WERI-Rb-1 (cell line): Measurements from ENCODE around the gene MS4A1.
A peak's percentile ranks its signal among the peaks of the same experiment; 100 is the strongest.

Experiments
- DNase-seq: peaks from one replicate; pipeline ENCODE4 v3.0.0-alpha.2; 2020
- H3K27ac ChIP-seq: fragments of 250-450 bp; sonication (Bioruptor Pico); 2 replicates; pipeline ENCODE4 v1.5.1; 2020; ENCODE audit warnings: mild to moderate bottlenecking, moderate library complexity
- H3K27me3 ChIP-seq: fragments of 250-450 bp; sonication (Bioruptor Pico); 2 replicates; pipeline ENCODE4 v1.5.1; 2021; ENCODE audit warnings: mild to moderate bottlenecking, low read depth, moderate library complexity; ENCODE audit not compliant: insufficient read depth, severe bottlenecking
- H3K36me3 ChIP-seq: fragments of 250-450 bp; sonication (Bioruptor Pico); 2 replicates; pipeline ENCODE4 v1.5.1; 2020; ENCODE audit warnings: mild to moderate bottlenecking, moderate library complexity
- H3K4me3 ChIP-seq: 2 replicates; pipeline ENCODE4 v1.5.1; 2011; ENCODE audit warnings: low read depth, mild to moderate bottlenecking, control low read depth, low read length
- H3K9me3 ChIP-seq: fragments of 250-450 bp; sonication (Bioruptor Pico); 2 replicates; pipeline ENCODE4 v1.5.1; 2021; ENCODE audit warnings: mild to moderate bottlenecking, moderate library complexity; ENCODE audit not compliant: severe bottlenecking
- CTCF ChIP-seq: IDR thresholded peaks from 2 replicates; pipeline ENCODE4 v1.5.1; 2011; ENCODE audit warnings: low read depth, mild to moderate bottlenecking, control low read depth, inconsistent platforms, low read length

Gene MS4A1

GRCh38 chr11:60459345-60459744 is 3.7 kb downstream of the MS4A1 start:
- H3K27me3 ChIP-seq = peaks cover 16% of the 10 kb centered on the region
- no peak overlapping the region for H3K27ac ChIP-seq
- no peak for TF ChIP-seq CTCF
- no peaks in the 10 kb centered on the region for H3K9me3 ChIP-seq
- DNase-seq = no peak
- H3K36me3 ChIP-seq = no peaks in the 10 kb centered on the region
- H3K4me3 ChIP-seq = no peak overlapping the region

- TF ChIP-seq CTCF = no peak
- Histone ChIP-seq H3K36me3 (no peaks in the 10 kb centered on the region), H3K27me3 (peaks cover 10% of the 10 kb centered on the region), H3K9me3 (no peaks in the 10 kb centered on the region), H3K27ac (no peak overlapping the region), H3K4me3 (no peak overlapping the region)
- DNase-seq = no peak
Observed at GRCh38 chr11:60468829-60469228, 13.2 kb downstream of the MS4A1 start.

- Histone ChIP-seq H3K36me3 (no peaks in the 10 kb centered on the region), H3K27me3 (peaks cover 10% of the 10 kb centered on the region), H3K27ac (no peak overlapping the region), H3K4me3 (no peak overlapping the region), H3K9me3 (no peaks in the 10 kb centered on the region)
- DNase-seq = no peak
- TF ChIP-seq CTCF = no peak
Observed at GRCh38 chr11:60469723-60470122, 14.1 kb downstream of the MS4A1 start.

- Histone ChIP-seq H3K27ac (no peak overlapping the region), H3K9me3 (no peaks in the 10 kb centered on the region), H3K36me3 (no peaks in the 10 kb centered on the region), H3K4me3 (no peak overlapping the region), H3K27me3 (peaks cover 4% of the 10 kb centered on the region)
- DNase-seq = no peak
- no peak for TF ChIP-seq CTCF
Observed at GRCh38 chr11:60477035-60477445, 21.4 kb downstream of the MS4A1 start.

- TF ChIP-seq CTCF = no peak
- DNase-seq = no peak
- H3K27me3 ChIP-seq = peaks cover 4% of the 10 kb centered on the region
- H3K9me3 ChIP-seq = no peaks in the 10 kb centered on the region
- H3K36me3 ChIP-seq = no peaks in the 10 kb centered on the region
- H3K4me3 ChIP-seq = no peak overlapping the region
- H3K27ac ChIP-seq = no peak overlapping the region
Observed at GRCh38 chr11:60482361-60482760, 26.7 kb downstream of the MS4A1 start.

GRCh38 chr11:60485987-60486386 is 30.3 kb downstream of the MS4A1 start:
- Histone ChIP-seq H3K4me3 (no peak overlapping the region), H3K27me3 (peaks cover 2% of the 10 kb centered on the region), H3K36me3 (no peaks in the 10 kb centered on the region), H3K9me3 (no peaks in the 10 kb centered on the region), H3K27ac (no peak overlapping the region)
- peak; percentile 16 for DNase-seq
- TF ChIP-seq CTCF = 0 out of 2 replicates have a peak, but pooled peaks have one; percentile 26
